ENCODE data around the gene KCND3.

The KCND3 gene

GRCh38 chr1:112012823-112013222 lies 23.4 kb upstream of the KCND3 start:
- Histone ChIP-seq H3K27ac (no peak overlapping the region), H3K9ac (ENCODE audit: insufficient read length) (no peak overlapping the region), H3K9me3 (ENCODE audit: low read depth, low read length) (no peaks in the 10 kb centered on the region), H3K4me3 (no peak overlapping the region), H3K36me3 (ENCODE audit: insufficient read depth, low read length) (no peaks in the 10 kb centered on the region)
- DNase-seq (ENCODE audit: low read depth, low spot score) = no peak
- TF ChIP-seq EZH2 (IDR thresholded peaks at IDR 0.05) (no peak), POLR2AphosphoS5 (IDR thresholded peaks at IDR 0.05; ENCODE audit: borderline replicate concordance, low read depth, low read length) (no peak), FOXP2 (optimal IDR thresholded peaks at IDR 0.05; ENCODE audit: control extremely low read depth, extremely low read length, insufficient read depth) (no peak)

- Histone ChIP-seq H3K9me3 (ENCODE audit: low read depth, low read length) (no peaks in the 10 kb centered on the region), H3K4me3 (no peak overlapping the region), H3K27ac (no peak overlapping the region), H3K36me3 (ENCODE audit: insufficient read depth, low read length) (no peaks in the 10 kb centered on the region), H3K9ac (ENCODE audit: insufficient read length) (no peak overlapping the region)
- DNase-seq (ENCODE audit: low read depth, low spot score) = no peak
- no peak for TF ChIP-seq POLR2AphosphoS5 (IDR thresholded peaks at IDR 0.05; ENCODE audit: borderline replicate concordance, low read depth, low read length)
Observed at GRCh38 chr1:112011202-112011601, 21.7 kb upstream of the KCND3 start.

- TF ChIP-seq FOXP2 (optimal IDR thresholded peaks at IDR 0.05; ENCODE audit: control extremely low read depth, extremely low read length, insufficient read depth) (no peak), POLR2AphosphoS5 (IDR thresholded peaks at IDR 0.05; ENCODE audit: borderline replicate concordance, low read depth, low read length) (no peak), EZH2 (IDR thresholded peaks at IDR 0.05) (no peak)
- no peak overlapping the region for H3K27ac ChIP-seq
- no peaks in the 10 kb centered on the region for H3K9me3 ChIP-seq (ENCODE audit: low read depth, low read length)
- H3K9ac ChIP-seq (ENCODE audit: insufficient read length) = no peak overlapping the region
- H3K4me3 ChIP-seq = no peak overlapping the region
- no peaks in the 10 kb centered on the region for H3K36me3 ChIP-seq (ENCODE audit: insufficient read depth, low read length)
- DNase-seq (ENCODE audit: low read depth, low spot score) = no peak
Observed at GRCh38 chr1:112007169-112007568, 17.7 kb upstream of the KCND3 start.

- Histone ChIP-seq H3K4me3 (no peak overlapping the region), H3K36me3 (ENCODE audit: insufficient read depth, low read length) (no peaks in the 10 kb centered on the region), H3K9ac (ENCODE audit: insufficient read length) (no peak overlapping the region), H3K27ac (no peak overlapping the region), H3K9me3 (ENCODE audit: low read depth, low read length) (no peaks in the 10 kb centered on the region)
- TF ChIP-seq POLR2AphosphoS5 (IDR thresholded peaks at IDR 0.05; ENCODE audit: borderline replicate concordance, low read depth, low read length) = no peak
- TF ChIP-seq FOXP2 (optimal IDR thresholded peaks at IDR 0.05; ENCODE audit: control extremely low read depth, extremely low read length, insufficient read depth) = no peak
- no peak for TF ChIP-seq EZH2 (IDR thresholded peaks at IDR 0.05)
- no peak for DNase-seq (ENCODE audit: low read depth, low spot score)
Observed at GRCh38 chr1:112006416-112007025, 17.1 kb upstream of the KCND3 start.

- Histone ChIP-seq H3K9me3 (ENCODE audit: low read depth, low read length) (no peaks in the 10 kb centered on the region), H3K9ac (ENCODE audit: insufficient read length) (no peak overlapping the region), H3K4me3 (no peak overlapping the region), H3K27ac (no peak overlapping the region), H3K36me3 (ENCODE audit: insufficient read depth, low read length) (no peaks in the 10 kb centered on the region)
- DNase-seq (ENCODE audit: low read depth, low spot score) = no peak
- TF ChIP-seq EZH2 (IDR thresholded peaks at IDR 0.05) (no peak), POLR2AphosphoS5 (IDR thresholded peaks at IDR 0.05; ENCODE audit: borderline replicate concordance, low read depth, low read length) (no peak), FOXP2 (optimal IDR thresholded peaks at IDR 0.05; ENCODE audit: control extremely low read depth, extremely low read length, insufficient read depth) (no peak)
Observed at GRCh38 chr1:112004076-112004475, 14.6 kb upstream of the KCND3 start.

- Histone ChIP-seq H3K27ac (no peak overlapping the region), H3K9me3 (ENCODE audit: low read depth, low read length) (no peaks in the 10 kb centered on the region), H3K36me3 (ENCODE audit: insufficient read depth, low read length) (no peaks in the 10 kb centered on the region), H3K4me3 (no peak overlapping the region), H3K9ac (ENCODE audit: insufficient read length) (no peak overlapping the region)
- DNase-seq (ENCODE audit: low read depth, low spot score) = no peak
- no peak for TF ChIP-seq FOXP2 (optimal IDR thresholded peaks at IDR 0.05; ENCODE audit: control extremely low read depth, extremely low read length, insufficient read depth)
- TF ChIP-seq EZH2 (IDR thresholded peaks at IDR 0.05) = no peak
- TF ChIP-seq POLR2AphosphoS5 (IDR thresholded peaks at IDR 0.05; ENCODE audit: borderline replicate concordance, low read depth, low read length) = no peak
Observed at GRCh38 chr1:112002514-112002913, 13.0 kb upstream of the KCND3 start.

GRCh38 chr1:112001436-112001835 lies 12.0 kb upstream of the KCND3 start:
- TF ChIP-seq POLR2AphosphoS5 (IDR thresholded peaks at IDR 0.05; ENCODE audit: borderline replicate concordance, low read depth, low read length) (no peak), EZH2 (IDR thresholded peaks at IDR 0.05) (no peak), FOXP2 (optimal IDR thresholded peaks at IDR 0.05; ENCODE audit: control extremely low read depth, extremely low read length, insufficient read depth) (no peak)
- Histone ChIP-seq H3K36me3 (ENCODE audit: insufficient read depth, low read length) (no peaks in the 10 kb centered on the region), H3K9me3 (ENCODE audit: low read depth, low read length) (no peaks in the 10 kb centered on the region), H3K4me3 (no peak overlapping the region), H3K27ac (no peak overlapping the region), H3K9ac (ENCODE audit: insufficient read length) (no peak overlapping the region)
- DNase-seq (ENCODE audit: low read depth, low spot score) = no peak

GRCh38 chr1:112000048-112000447 lies 10.6 kb upstream of the KCND3 start:
- DNase-seq (ENCODE audit: low read depth, low spot score) = no peak
- no peak overlapping the region for H3K4me3 ChIP-seq
- H3K9me3 ChIP-seq (ENCODE audit: low read depth, low read length) = no peaks in the 10 kb centered on the region

GRCh38 chr1:111998332-111998731 lies 8.9 kb upstream of the KCND3 start:
- Histone ChIP-seq H3K9ac (ENCODE audit: insufficient read length) (no peak overlapping the region), H3K9me3 (ENCODE audit: low read depth, low read length) (no peaks in the 10 kb centered on the region), H3K36me3 (ENCODE audit: insufficient read depth, low read length) (no peaks in the 10 kb centered on the region), H3K27ac (no peak overlapping the region), H3K4me3 (no peak overlapping the region)
- no peak for DNase-seq (ENCODE audit: low read depth, low spot score)
- TF ChIP-seq POLR2AphosphoS5 (IDR thresholded peaks at IDR 0.05; ENCODE audit: borderline replicate concordance, low read depth, low read length) (no peak), EZH2 (IDR thresholded peaks at IDR 0.05) (no peak), FOXP2 (optimal IDR thresholded peaks at IDR 0.05; ENCODE audit: control extremely low read depth, extremely low read length, insufficient read depth) (no peak)

More at GRCh38 chr1:112000048-112000447, 10.6 kb upstream of the KCND3 start:
- no peak for TF ChIP-seq EZH2 (IDR thresholded peaks at IDR 0.05)
- no peak for TF ChIP-seq POLR2AphosphoS5 (IDR thresholded peaks at IDR 0.05; ENCODE audit: borderline replicate concordance, low read depth, low read length)
- no peak for TF ChIP-seq FOXP2 (optimal IDR thresholded peaks at IDR 0.05; ENCODE audit: control extremely low read depth, extremely low read length, insufficient read depth)
- Histone ChIP-seq H3K36me3 (ENCODE audit: insufficient read depth, low read length) (no peaks in the 10 kb centered on the region), H3K9ac (ENCODE audit: insufficient read length) (no peak overlapping the region), H3K27ac (no peak overlapping the region)

All from SK-N-MC (cell line).